Prostate gland (tissue), 2 donors: ENCODE data around the gene EDEM3.

Source experiments
- POLR2A ChIP-seq: fragments of 450-650 bp; IDR thresholded peaks from one replicate; pipeline ENCODE4 v1.6.1; 2016; ENCODE audit warnings: antibody characterized with exemption, mild to moderate bottlenecking
- POLR2AphosphoS5 ChIP-seq: sonication (generic); formaldehyde crosslinking; IDR thresholded peaks from one replicate; pipeline ENCODE4 v1.6.1; 2017; ENCODE audit warnings: antibody characterized with exemption
- TF ChIP-seq, protein P1 (sequence below), 4 experiments: fragments of 200-600 bp in 2 of 4; fragments of 450-650 bp in 2 of 4; sonication (generic) in 2 of 4; IDR thresholded peaks; 1 replicate in 3 of 4; 2 replicates in 1 of 4; pipeline ENCODE4 v1.5.1; 2016 to 2019; ENCODE audit warnings: antibody characterized with exemption in 4 of 4, mild to moderate bottlenecking in 2 of 4, moderate library complexity in 2 of 4

- TF ChIP-seq, protein P1, sequence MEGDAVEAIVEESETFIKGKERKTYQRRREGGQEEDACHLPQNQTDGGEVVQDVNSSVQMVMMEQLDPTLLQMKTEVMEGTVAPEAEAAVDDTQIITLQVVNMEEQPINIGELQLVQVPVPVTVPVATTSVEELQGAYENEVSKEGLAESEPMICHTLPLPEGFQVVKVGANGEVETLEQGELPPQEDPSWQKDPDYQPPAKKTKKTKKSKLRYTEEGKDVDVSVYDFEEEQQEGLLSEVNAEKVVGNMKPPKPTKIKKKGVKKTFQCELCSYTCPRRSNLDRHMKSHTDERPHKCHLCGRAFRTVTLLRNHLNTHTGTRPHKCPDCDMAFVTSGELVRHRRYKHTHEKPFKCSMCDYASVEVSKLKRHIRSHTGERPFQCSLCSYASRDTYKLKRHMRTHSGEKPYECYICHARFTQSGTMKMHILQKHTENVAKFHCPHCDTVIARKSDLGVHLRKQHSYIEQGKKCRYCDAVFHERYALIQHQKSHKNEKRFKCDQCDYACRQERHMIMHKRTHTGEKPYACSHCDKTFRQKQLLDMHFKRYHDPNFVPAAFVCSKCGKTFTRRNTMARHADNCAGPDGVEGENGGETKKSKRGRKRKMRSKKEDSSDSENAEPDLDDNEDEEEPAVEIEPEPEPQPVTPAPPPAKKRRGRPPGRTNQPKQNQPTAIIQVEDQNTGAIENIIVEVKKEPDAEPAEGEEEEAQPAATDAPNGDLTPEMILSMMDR (IDR thresholded peaks at IDR 0.05) = no peak
- TF ChIP-seq POLR2A (no peak), POLR2AphosphoS5 (no peak)
Measured at GRCh38 chr1:184665360-184665759, 89.3 kb downstream of the EDEM3 start.
